Liver (tissue), 9 donors: ENCODE measurements around the gene CHSY1. TPM values are rescaled to one million over a fixed set of nuclear protein-coding genes. Genes with fewer than 3 reads are reported as not detected.

ENCODE experiments used
- DNase-seq: peaks from one replicate; pipeline ENCODE4 v3.0.0-alpha.2; 2017; ENCODE audit warnings: low spot score
- H3K27ac ChIP-seq, 2 donors: one replicate each; pipeline ENCODE4 v1.7.0; 2013; ENCODE audit warnings: inconsistent platforms in 2 of 2, low read length in 2 of 2, control low read depth in 1 of 2, low read depth in 1 of 2, mild to moderate bottlenecking in 1 of 2
- H3K27me3 ChIP-seq, 4 donors: one replicate each; pipeline versions ENCODE4 v1.6.1 to v1.7.0; 2013; ENCODE audit warnings: low read length in 3 of 4, inconsistent platforms in 1 of 4, mild to moderate bottlenecking in 1 of 4, moderate library complexity in 1 of 4; ENCODE audit not compliant: control insufficient read depth in 4 of 4, insufficient read depth in 4 of 4
- H3K36me3 ChIP-seq, 4 donors: one replicate each; pipeline versions ENCODE4 v1.6.1 to v1.7.0; 2013; ENCODE audit warnings: low read length in 3 of 4, mild to moderate bottlenecking in 3 of 4, low read depth in 1 of 4, moderate library complexity in 1 of 4; ENCODE audit not compliant: control insufficient read depth in 4 of 4, insufficient read depth in 3 of 4
- H3K4me1 ChIP-seq, 4 donors: one replicate each; pipeline versions ENCODE4 v1.6.1 to v1.7.0; 2013; ENCODE audit warnings: low read length in 3 of 4, mild to moderate bottlenecking in 3 of 4, moderate library complexity in 1 of 4; ENCODE audit not compliant: control insufficient read depth in 4 of 4, insufficient read depth in 4 of 4
- H3K4me3 ChIP-seq, 3 donors: one replicate each; pipeline versions ENCODE4 v1.6.1 to v1.7.0; 2013; ENCODE audit warnings: low read length in 3 of 3, control low read depth in 1 of 3, low read depth in 1 of 3, mild to moderate bottlenecking in 1 of 3
- H3K9ac ChIP-seq, 2 donors: one replicate each; pipeline ENCODE4 v1.7.0; 2013; ENCODE audit warnings: low read length in 2 of 2, mild to moderate bottlenecking in 2 of 2, moderate library complexity in 2 of 2, control low read depth in 1 of 2, low read depth in 1 of 2
- H3K9me3 ChIP-seq, 4 donors: one replicate each; pipeline versions ENCODE4 v1.6.1 to v1.7.0; 2013; ENCODE audit warnings: low read length in 3 of 4; ENCODE audit not compliant: control insufficient read depth in 4 of 4
- ATF3 ChIP-seq: IDR thresholded peaks from 2 replicates; pipeline ENCODE4 v1.6.1; 2016; ENCODE audit warnings: antibody characterized with exemption
- CTCF ChIP-seq: fragments of 150-350 bp; IDR thresholded peaks from 2 replicates; pipeline ENCODE4 v1.5.1; 2017; ENCODE audit warnings: improper control_type of control experiment, low read depth, low read length; ENCODE audit not compliant: missing input control
- EGR1 ChIP-seq, 2 donors: IDR thresholded peaks; 2 replicates each; pipeline ENCODE4 v1.6.1; 2016 to 2018; ENCODE audit warnings: antibody characterized with exemption in 2 of 2, low read depth in 2 of 2
- FOXA1 ChIP-seq: IDR thresholded peaks from 2 replicates; pipeline ENCODE4 v1.6.1; 2016; ENCODE audit warnings: antibody characterized with exemption
- FOXA2 ChIP-seq: IDR thresholded peaks from 2 replicates; pipeline ENCODE4 v1.6.1; 2016; ENCODE audit warnings: antibody characterized with exemption
- GABPA ChIP-seq, 2 donors: IDR thresholded peaks in 1 of 2; conservative IDR thresholded peaks in 1 of 2; 2 replicates each; pipeline ENCODE4 v1.6.1; 2016; ENCODE audit warnings: antibody characterized with exemption in 2 of 2, mild to moderate bottlenecking in 1 of 2, moderate library complexity in 1 of 2
- HNF4A ChIP-seq, 2 donors: conservative IDR thresholded peaks; 2 replicates each; pipeline ENCODE4 v1.6.1; 2016; ENCODE audit warnings: antibody characterized with exemption in 2 of 2, mild to moderate bottlenecking in 2 of 2
- HNF4G ChIP-seq: IDR thresholded peaks from 2 replicates; pipeline ENCODE4 v1.6.1; 2016; ENCODE audit warnings: antibody characterized with exemption
- JUND ChIP-seq, 2 donors: IDR thresholded peaks; 2 replicates each; pipeline ENCODE4 v1.6.1; 2016; ENCODE audit warnings: antibody characterized with exemption in 2 of 2
- MAX ChIP-seq: IDR thresholded peaks from 2 replicates; pipeline ENCODE4 v1.6.1; 2016; ENCODE audit warnings: antibody characterized with exemption
- RAD21 ChIP-seq, 2 donors: IDR thresholded peaks; 2 replicates each; pipeline ENCODE4 v1.6.1; 2016; ENCODE audit warnings: antibody characterized with exemption in 2 of 2, mild to moderate bottlenecking in 2 of 2
- REST ChIP-seq: IDR thresholded peaks from 2 replicates; pipeline ENCODE4 v1.6.1; 2016; ENCODE audit warnings: antibody characterized with exemption, mild to moderate bottlenecking
- RXRA ChIP-seq, 2 donors: IDR thresholded peaks; 2 replicates each; pipeline ENCODE4 v1.6.1; 2017 to 2018; ENCODE audit warnings: antibody characterized with exemption in 2 of 2, mild to moderate bottlenecking in 1 of 2
- TAF1 ChIP-seq: conservative IDR thresholded peaks from 2 replicates; pipeline ENCODE4 v1.6.1; 2016; ENCODE audit warnings: antibody characterized with exemption, mild to moderate bottlenecking
- YY1 ChIP-seq: IDR thresholded peaks from 2 replicates; pipeline ENCODE4 v1.6.1; 2016; ENCODE audit warnings: antibody characterized with exemption, mild to moderate bottlenecking
- WGBS: extraction: QIAGEN DNeasy Blood & Tissue Kit; methylation state at CpG from one replicate; pipeline ENCODE4 v1.1.7; 2013; 5-methylcytosine and 5-hydroxymethylcytosine counted together
- polyA plus RNA-seq, 2 donors: library from polyadenylated mRNA; stranded (reverse) in 1 of 2; unstranded in 1 of 2; fragments of 200-250 nt in 1 of 2; fragments of >200 nt in 1 of 2; fragmentation: Nextera tagmentation in 1 of 2; extraction: Ambion mirVana in 1 of 2; gene quantifications; one replicate each; pipeline versions ENCODE4 v1.2.1 to v1.2.3, GENCODE V29; 2013 to 2015
- total RNA-seq, 2 donors: library from RNA; depleted of rRNA; stranded (reverse); fragments of >200 nt; gene quantifications; one replicate each; pipeline ENCODE4 v1.2.3, GENCODE V29; 2014
- donor health status: healthy.
- donor health status: healthy.
- donor health status: healthy.
- donor health status: healthy.
- donor health status: healthy.

CHSY1 gene
- total and polyA plus RNA-seq, 4 donors: 1.4 to 12.3 (median 6.6) TPM

GRCh38 chr15:101174152-101174920 lies 77.5 kb downstream of the CHSY1 start:
- TF ChIP-seq EGR1 (IDR thresholded peaks at IDR 0.05; ENCODE audit: low read depth in 2 of 2) (no peak), HNF4G (no peak), ATF3 (no peak), REST (no peak), MAX (no peak), FOXA1 (no peak), GABPA (IDR thresholded peaks at IDR 0.05 in 1 of 2, conservative IDR thresholded peaks at IDR 0.05 in 1 of 2) (no peak), CTCF (no peak), YY1 (no peak), RXRA (IDR thresholded peaks at IDR 0.05) (no peak), RAD21 (IDR thresholded peaks at IDR 0.05) (no peak), FOXA2 (no peak), TAF1 (no peak), JUND (IDR thresholded peaks at IDR 0.05) (no peak)
- peaks cover 0 to 10% (median 2%) of the 10 kb centered on the region in 4 donors for H3K4me1 ChIP-seq
- H3K27ac ChIP-seq: peak overlapping the region; percentile 26 to 43
- no peak overlapping the region for H3K4me3 ChIP-seq
- no peak overlapping the region for H3K9ac ChIP-seq
- no peaks in the 10 kb centered on the region for H3K9me3 ChIP-seq
- no peaks in the 10 kb centered on the region for H3K27me3 ChIP-seq
- no peak for DNase-seq
- peaks cover 0 to 4% (median 3%) of the 10 kb centered on the region in 4 donors for H3K36me3 ChIP-seq
- WGBS: 91% methylated on average over 29 of the region's 29 CpGs

GRCh38 chr15:101173233-101174119 lies 78.4 kb downstream of the CHSY1 start:
- Histone ChIP-seq H3K27me3 (no peaks in the 10 kb centered on the region), H3K4me1 (peaks cover 0 to 10% (median 2%) of the 10 kb centered on the region in 4 donors), H3K9ac (no peak overlapping the region)

More at GRCh38 chr15:101173233-101174119, 78.4 kb downstream of the CHSY1 start:
- Histone ChIP-seq H3K9me3 (no peaks in the 10 kb centered on the region), H3K36me3 (peaks cover 0 to 4% (median 2%) of the 10 kb centered on the region in 4 donors), H3K27ac (no peak overlapping the region), H3K4me3 (no peak overlapping the region)
- DNase-seq: no peak
- TF ChIP-seq YY1: no peak
- no peak for TF ChIP-seq RXRA (IDR thresholded peaks at IDR 0.05)
- no peak for TF ChIP-seq HNF4A (conservative IDR thresholded peaks at IDR 0.05)
- TF ChIP-seq CTCF: no peak
- no peak for TF ChIP-seq JUND (IDR thresholded peaks at IDR 0.05)
- no peak for TF ChIP-seq FOXA2
- 93% methylated on average over 14 of the region's 14 CpGs for WGBS
